Measurements from ENCODE around the gene SAMD5. TPM values are rescaled to one million over a fixed set of nuclear protein-coding genes. Genes with fewer than 3 reads are reported as not detected.

SAMD5 gene
- total RNA-seq, 1 experiment from 2014 or later, result 0.04 TPM

- no peak overlapping the region for H3K27ac Mint-ChIP-seq
- no peak overlapping the region for H3K23ac ChIP-seq (ENCODE audit: insufficient read length, low read depth, low read length)
- H3K27me3 Mint-ChIP-seq (ENCODE audit: low read depth), result peaks cover 23% of the 10 kb centered on the region
These were observed 6.3 kb downstream of the SAMD5 start for GRCh38 chr6:147514831-147515230.

More at GRCh38 chr6:147514831-147515230, 6.3 kb downstream of the SAMD5 start:
- H3K9me3 Mint-ChIP-seq, result no peaks in the 10 kb centered on the region; a peak in 1 of 5 replicates
- Histone ChIP-seq H2BK120ac (ENCODE audit: low read depth, low read length, poor library complexity, severe bottlenecking) (no peak overlapping the region), H4K8ac (replicated peaks; ENCODE audit: insufficient read length, low read depth, low read length) (no peak overlapping the region), H3K23me2 (ENCODE audit: insufficient read length, low read depth, low read length, poor library complexity, severe bottlenecking) (no peaks in the 10 kb centered on the region), H2BK12ac (ENCODE audit: insufficient read length, low read depth, low read length) (no peak overlapping the region), H3K79me1 (ENCODE audit: insufficient read depth, low read depth, low read length, poor library complexity, severe bottlenecking) (no peaks in the 10 kb centered on the region), H3K27me3 (ENCODE audit: insufficient read depth, low read length) (peaks cover 14% of the 10 kb centered on the region), H3K79me2 (ENCODE audit: insufficient read depth, low read length) (no peaks in the 10 kb centered on the region), H2BK20ac (ENCODE audit: low read depth, low read length, poor library complexity, severe bottlenecking) (no peak overlapping the region), H4K20me1 (ENCODE audit: control insufficient read depth, insufficient read depth, insufficient read length) (no peaks in the 10 kb centered on the region), H4K5ac (ENCODE audit: insufficient read length, low read depth, low read length) (no peak overlapping the region), H3K27ac (ENCODE audit: insufficient read length, low read depth, low read length) (no peak overlapping the region), H3K4ac (ENCODE audit: low read depth, low read length) (no peak overlapping the region), H3K14ac (ENCODE audit: insufficient read depth, low read length) (no peak overlapping the region), H2AK5ac (ENCODE audit: insufficient read length, low read length) (no peak overlapping the region), H2BK5ac (ENCODE audit: insufficient read length, low read length) (no peak overlapping the region), H3K56ac (ENCODE audit: insufficient read length, low read depth, low read length) (no peak overlapping the region), H2AFZ (ENCODE audit: low read length) (no peak overlapping the region), H2BK15ac (ENCODE audit: low read depth, low read length) (no peak overlapping the region), H3K18ac (ENCODE audit: insufficient read length, low read depth, low read length) (no peak overlapping the region), H3K9ac (ENCODE audit: extremely low read depth, insufficient read length, low read length) (no peak overlapping the region), H3K4me1 (ENCODE audit: insufficient read depth, low read length) (no peaks in the 10 kb centered on the region), H4K91ac (ENCODE audit: insufficient read length, low read depth, low read length) (no peak overlapping the region), H3K4me2 (ENCODE audit: insufficient read depth, insufficient read length, low read length) (no peak overlapping the region), H3K9me3 (ENCODE audit: control insufficient read depth, low read depth, low read length) (no peaks in the 10 kb centered on the region), H3T11ph (ENCODE audit: low read length) (no peak overlapping the region)
- no CpG with 5 or more reads among the region's 2 CpGs for WGBS (ENCODE audit: extremely low coverage, insufficient read length, low lambda C conversion rate)
- H3K36me3 Mint-ChIP-seq (ENCODE audit: insufficient read depth in 1 of 3, low read depth in 3 of 3), result no peaks in the 10 kb centered on the region
- no peak for DNase-seq
- TF ChIP-seq CTCF (conservative IDR thresholded peaks at IDR 0.05), result no peak
- H3K4me1 Mint-ChIP-seq, result no peaks in the 10 kb centered on the region
- H3K4me3 Mint-ChIP-seq, result no peak overlapping the region
